SK-N-SH treated with all-trans-retinoic acid at 6 μM for 48 hours (cell line): Measurements from ENCODE around the gene PLCB2.

Source experiments
- ATAC-seq: fragments of 200-7000 bp; cut with Tn5 transposase; 3 replicates; pipeline ENCODE4 v1.9.1; 2020; ENCODE audit warnings: mild to moderate bottlenecking, moderate library complexity
- ESRRG ChIP-seq: fragments of 250-450 bp; sonication (Bioruptor Pico); IDR thresholded peaks from 2 replicates; pipeline ENCODE4 v1.6.1; 2021; ENCODE audit warnings: mild to moderate bottlenecking
- ISL1 ChIP-seq: fragments of 250-450 bp; sonication (Bioruptor Pico); IDR thresholded peaks from 2 replicates; pipeline ENCODE4 v2.1.2; 2022; ENCODE audit warnings: mild to moderate bottlenecking, moderate library complexity
- PPARA ChIP-seq: fragments of 250-450 bp; sonication (Bioruptor Pico); IDR thresholded peaks from 2 replicates; pipeline ENCODE4 v1.5.0; 2020; ENCODE audit warnings: mild to moderate bottlenecking, borderline replicate concordance
- SNAI2 ChIP-seq: fragments of 250-450 bp; sonication (Bioruptor Pico); IDR thresholded peaks from 2 replicates; pipeline ENCODE4 v1.5.0; 2020; ENCODE audit warnings: mild to moderate bottlenecking, moderate library complexity
- TCF4 ChIP-seq: fragments of 250-450 bp; sonication (Bioruptor Pico); IDR thresholded peaks from 2 replicates; pipeline ENCODE4 v1.8.0; 2021; ENCODE audit warnings: mild to moderate bottlenecking, moderate library complexity, borderline replicate concordance
- TOX ChIP-seq: fragments of 250-450 bp; sonication (Bioruptor Pico); IDR thresholded peaks from 2 replicates; pipeline ENCODE4 v1.8.0; 2021; ENCODE audit warnings: mild to moderate bottlenecking, moderate library complexity, borderline replicate concordance
- ZFP3 ChIP-seq: fragments of 250-450 bp; sonication (Bioruptor Pico); IDR thresholded peaks from 2 replicates; pipeline ENCODE4 v1.5.0; 2020; ENCODE audit warnings: mild to moderate bottlenecking, moderate library complexity
- ZFP30 ChIP-seq: fragments of 450-650 bp; formaldehyde crosslinking; IDR thresholded peaks from 2 replicates; pipeline ENCODE4 v1.5.0; 2022; ENCODE audit warnings: mild to moderate bottlenecking, moderate library complexity
- ZNF70 ChIP-seq: fragments of 450-650 bp; formaldehyde crosslinking; IDR thresholded peaks from 2 replicates; pipeline ENCODE4 v1.5.0; 2020; ENCODE audit warnings: mild to moderate bottlenecking, moderate library complexity
- ZNF8 ChIP-seq: fragments of 450-650 bp; formaldehyde crosslinking; IDR thresholded peaks from 2 replicates; pipeline ENCODE4 v1.5.0; 2020; ENCODE audit warnings: mild to moderate bottlenecking, moderate library complexity
- TF ChIP-seq, protein P1 (sequence below): fragments of 250-450 bp; sonication (Bioruptor Pico); IDR thresholded peaks from 2 replicates; pipeline ENCODE4 v1.5.1; 2021; ENCODE audit warnings: mild to moderate bottlenecking, moderate library complexity
- TF ChIP-seq, protein P2 (sequence below): fragments of 250-450 bp; sonication (Bioruptor Pico); IDR thresholded peaks from 2 replicates; pipeline ENCODE4 v1.8.0; 2021; ENCODE audit warnings: low read depth, mild to moderate bottlenecking, moderate library complexity, borderline replicate concordance
- TF ChIP-seq, protein P3 (sequence below): fragments of 250-450 bp; sonication (Bioruptor Pico); IDR thresholded peaks from 2 replicates; pipeline ENCODE4 v1.5.1; 2020; ENCODE audit warnings: low read depth, mild to moderate bottlenecking, moderate library complexity
- TF ChIP-seq, protein P4 (sequence below): fragments of 250-450 bp; sonication (Bioruptor Pico); IDR thresholded peaks from 2 replicates; pipeline ENCODE4 v1.8.0; 2020; ENCODE audit warnings: mild to moderate bottlenecking, moderate library complexity, borderline replicate concordance

Gene PLCB2

DNA sequence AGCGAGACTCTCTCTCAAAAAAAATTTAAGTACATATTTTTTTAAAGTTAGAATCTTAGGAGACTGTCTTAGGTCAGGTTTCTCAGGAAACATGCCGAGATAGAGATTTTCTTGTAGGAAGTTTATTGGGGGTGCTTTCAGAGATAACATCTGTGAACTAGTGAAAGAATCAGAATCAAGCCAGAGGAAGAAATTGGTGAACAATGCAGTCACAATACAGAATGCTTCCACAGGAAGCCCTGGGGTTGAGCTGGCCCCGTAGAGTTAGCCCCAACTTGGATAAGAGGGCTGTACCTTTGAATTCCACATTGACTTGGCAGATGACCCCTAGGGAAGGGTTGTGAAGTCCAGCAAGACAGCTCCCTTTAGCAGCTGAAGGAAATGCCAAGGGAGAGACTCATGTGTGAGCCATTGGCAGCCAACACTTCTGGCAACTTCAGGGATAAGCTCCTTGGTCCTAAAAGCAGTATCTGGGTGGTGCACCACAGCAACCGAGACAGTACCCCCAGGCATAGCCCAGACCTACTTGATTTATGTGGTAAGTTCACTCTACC lies 7.1 kb upstream of the PLCB2 start:
- ATAC-seq, result peak; percentile 58
- TF ChIP-seq PPARA (no peak), ZNF8 (CRISPR knock-in tag) (no peak), TOX (CRISPR knock-in tag) (no peak), TCF4 (CRISPR knock-in tag) (no peak), ISL1 (CRISPR knock-in tag) (no peak)
- TF ChIP-seq, protein P1, sequence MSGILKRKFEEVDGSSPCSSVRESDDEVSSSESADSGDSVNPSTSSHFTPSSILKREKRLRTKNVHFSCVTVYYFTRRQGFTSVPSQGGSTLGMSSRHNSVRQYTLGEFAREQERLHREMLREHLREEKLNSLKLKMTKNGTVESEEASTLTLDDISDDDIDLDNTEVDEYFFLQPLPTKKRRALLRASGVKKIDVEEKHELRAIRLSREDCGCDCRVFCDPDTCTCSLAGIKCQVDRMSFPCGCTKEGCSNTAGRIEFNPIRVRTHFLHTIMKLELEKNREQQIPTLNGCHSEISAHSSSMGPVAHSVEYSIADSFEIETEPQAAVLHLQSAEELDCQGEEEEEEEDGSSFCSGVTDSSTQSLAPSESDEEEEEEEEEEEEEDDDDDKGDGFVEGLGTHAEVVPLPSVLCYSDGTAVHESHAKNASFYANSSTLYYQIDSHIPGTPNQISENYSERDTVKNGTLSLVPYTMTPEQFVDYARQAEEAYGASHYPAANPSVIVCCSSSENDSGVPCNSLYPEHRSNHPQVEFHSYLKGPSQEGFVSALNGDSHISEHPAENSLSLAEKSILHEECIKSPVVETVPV, result no peak
- TF ChIP-seq, protein P2, sequence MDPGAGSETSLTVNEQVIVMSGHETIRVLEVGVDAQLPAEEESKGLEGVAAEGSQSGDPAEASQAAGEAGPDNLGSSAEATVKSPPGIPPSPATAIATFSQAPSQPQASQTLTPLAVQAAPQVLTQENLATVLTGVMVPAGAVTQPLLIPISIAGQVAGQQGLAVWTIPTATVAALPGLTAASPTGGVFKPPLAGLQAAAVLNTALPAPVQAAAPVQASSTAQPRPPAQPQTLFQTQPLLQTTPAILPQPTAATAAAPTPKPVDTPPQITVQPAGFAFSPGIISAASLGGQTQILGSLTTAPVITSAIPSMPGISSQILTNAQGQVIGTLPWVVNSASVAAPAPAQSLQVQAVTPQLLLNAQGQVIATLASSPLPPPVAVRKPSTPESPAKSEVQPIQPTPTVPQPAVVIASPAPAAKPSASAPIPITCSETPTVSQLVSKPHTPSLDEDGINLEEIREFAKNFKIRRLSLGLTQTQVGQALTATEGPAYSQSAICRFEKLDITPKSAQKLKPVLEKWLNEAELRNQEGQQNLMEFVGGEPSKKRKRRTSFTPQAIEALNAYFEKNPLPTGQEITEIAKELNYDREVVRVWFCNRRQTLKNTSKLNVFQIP (CRISPR knock-in tag), result no peak
- TF ChIP-seq, protein P3, sequence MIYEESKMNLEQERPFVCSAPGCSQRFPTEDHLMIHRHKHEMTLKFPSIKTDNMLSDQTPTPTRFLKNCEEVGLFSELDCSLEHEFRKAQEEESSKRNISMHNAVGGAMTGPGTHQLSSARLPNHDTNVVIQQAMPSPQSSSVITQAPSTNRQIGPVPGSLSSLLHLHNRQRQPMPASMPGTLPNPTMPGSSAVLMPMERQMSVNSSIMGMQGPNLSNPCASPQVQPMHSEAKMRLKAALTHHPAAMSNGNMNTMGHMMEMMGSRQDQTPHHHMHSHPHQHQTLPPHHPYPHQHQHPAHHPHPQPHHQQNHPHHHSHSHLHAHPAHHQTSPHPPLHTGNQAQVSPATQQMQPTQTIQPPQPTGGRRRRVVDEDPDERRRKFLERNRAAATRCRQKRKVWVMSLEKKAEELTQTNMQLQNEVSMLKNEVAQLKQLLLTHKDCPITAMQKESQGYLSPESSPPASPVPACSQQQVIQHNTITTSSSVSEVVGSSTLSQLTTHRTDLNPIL (CRISPR knock-in tag), result no peak
- TF ChIP-seq, protein P4, sequence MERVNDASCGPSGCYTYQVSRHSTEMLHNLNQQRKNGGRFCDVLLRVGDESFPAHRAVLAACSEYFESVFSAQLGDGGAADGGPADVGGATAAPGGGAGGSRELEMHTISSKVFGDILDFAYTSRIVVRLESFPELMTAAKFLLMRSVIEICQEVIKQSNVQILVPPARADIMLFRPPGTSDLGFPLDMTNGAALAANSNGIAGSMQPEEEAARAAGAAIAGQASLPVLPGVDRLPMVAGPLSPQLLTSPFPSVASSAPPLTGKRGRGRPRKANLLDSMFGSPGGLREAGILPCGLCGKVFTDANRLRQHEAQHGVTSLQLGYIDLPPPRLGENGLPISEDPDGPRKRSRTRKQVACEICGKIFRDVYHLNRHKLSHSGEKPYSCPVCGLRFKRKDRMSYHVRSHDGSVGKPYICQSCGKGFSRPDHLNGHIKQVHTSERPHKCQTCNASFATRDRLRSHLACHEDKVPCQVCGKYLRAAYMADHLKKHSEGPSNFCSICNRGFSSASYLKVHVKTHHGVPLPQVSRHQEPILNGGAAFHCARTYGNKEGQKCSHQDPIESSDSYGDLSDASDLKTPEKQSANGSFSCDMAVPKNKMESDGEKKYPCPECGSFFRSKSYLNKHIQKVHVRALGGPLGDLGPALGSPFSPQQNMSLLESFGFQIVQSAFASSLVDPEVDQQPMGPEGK (CRISPR knock-in tag), result no peak

DNA sequence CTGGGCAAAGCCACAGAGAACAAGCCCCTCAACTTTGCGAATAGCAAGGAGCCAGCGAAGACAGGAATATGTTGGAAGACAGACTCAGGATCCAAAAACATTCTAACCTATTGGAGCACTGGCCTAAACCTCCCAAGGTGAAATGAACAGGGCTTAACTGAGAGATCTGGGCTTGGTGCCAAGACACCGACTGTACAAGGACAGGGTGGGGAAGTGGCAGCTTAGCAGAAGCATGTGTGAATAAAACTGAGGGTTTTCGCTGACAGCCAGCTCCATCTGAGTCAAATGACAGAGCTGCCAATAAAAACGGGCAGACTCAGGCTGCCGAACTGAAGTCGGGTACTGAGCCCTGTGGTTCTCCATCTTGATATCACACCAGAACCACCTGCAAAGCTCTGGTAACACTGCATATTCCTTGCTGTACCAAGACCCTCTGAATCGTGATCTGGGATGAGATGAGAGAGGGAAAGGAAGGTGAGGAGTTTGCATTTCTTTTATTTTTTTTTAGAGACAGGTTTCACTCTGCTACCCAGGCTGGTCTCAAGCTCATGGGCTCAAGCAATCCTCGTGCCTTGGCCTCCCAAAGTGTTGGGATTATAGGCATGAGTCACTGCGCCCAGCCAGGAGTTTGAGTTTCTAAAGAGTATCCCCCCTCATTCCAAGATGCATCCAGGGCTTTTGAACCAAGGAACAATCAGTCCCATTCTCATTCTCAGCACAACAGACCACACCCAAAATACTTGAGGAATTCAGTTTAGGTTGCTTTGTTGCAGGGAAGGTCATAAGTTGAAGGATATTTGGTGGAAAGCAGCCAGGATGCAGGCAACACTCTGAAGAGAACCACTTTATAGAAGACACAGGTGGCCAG lies 6.0 kb upstream of the PLCB2 start:
- no peak for TF ChIP-seq ESRRG
- peak; percentile 39; the same call in 1 of the 2 replicates for TF ChIP-seq ZFP3 (CRISPR knock-in tag)
- no peak; the same call in 2 of the 3 replicates for ATAC-seq

DNA sequence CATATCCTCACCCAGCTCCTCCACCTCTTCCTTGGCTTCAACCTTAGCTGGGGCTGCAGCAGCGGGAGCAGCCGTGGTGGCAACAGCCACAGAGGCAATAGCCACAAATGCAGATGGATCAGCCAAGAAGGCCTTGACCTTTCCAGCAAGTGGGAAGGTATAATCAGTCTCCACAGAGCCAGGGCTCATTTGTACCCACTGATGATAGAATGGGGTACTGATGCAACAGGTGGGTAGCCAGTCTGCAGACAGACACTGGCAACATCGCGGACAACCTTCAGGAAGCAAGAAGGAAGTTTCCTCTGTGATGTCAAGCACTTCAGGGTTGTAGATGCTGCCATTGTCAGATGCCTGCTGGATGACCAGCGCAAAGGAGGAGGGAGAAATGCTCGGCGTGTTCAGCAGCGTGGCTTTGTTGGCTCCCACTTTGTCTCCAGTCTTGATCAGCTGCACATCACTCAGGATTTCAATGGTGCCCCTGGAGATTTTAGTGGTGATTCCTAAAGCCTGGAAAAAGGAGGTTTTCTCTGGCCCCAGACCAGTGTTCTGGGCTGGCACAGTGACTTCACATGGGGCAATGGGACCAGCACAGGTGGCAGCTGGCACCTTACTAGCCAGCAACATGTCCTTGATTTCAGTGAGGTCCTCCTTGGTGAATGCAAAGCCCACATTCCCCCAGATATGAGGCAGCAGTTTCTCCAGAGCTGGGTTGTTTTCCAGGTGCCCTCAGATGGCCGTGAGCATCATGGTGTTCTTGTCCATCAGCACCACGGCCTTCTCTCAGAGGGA lies 4.8 kb upstream of the PLCB2 start:
- no peak for ATAC-seq
- no peak for TF ChIP-seq ZNF8 (CRISPR knock-in tag)
- no peak for TF ChIP-seq ZNF70 (CRISPR knock-in tag)
- TF ChIP-seq SNAI2 (CRISPR knock-in tag), result no peak

DNA sequence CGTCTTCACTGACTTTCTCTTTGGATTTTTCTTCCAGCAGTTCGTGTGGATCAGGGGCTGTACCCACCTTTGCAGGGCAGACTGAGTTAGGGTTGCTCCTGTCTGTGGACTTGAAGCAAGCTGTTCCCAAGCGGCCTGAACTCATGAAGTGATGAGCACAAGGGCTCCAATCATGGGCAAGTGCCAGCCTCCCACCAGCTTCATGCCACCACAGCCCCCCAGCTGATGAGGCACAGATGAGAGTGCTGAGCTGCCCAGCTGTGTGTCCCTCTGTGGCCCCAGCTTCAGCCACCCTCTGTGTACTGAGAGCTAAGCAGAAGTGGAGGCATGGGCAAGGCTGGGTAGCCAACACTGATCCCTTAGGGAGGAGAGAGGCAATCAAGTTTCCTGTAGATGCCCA lies 3.3 kb upstream of the PLCB2 start:
- ATAC-seq, result no peak
- no peak for TF ChIP-seq PPARA
- TF ChIP-seq ESRRG, result no peak
- TF ChIP-seq ZNF8 (CRISPR knock-in tag), result no peak
- TF ChIP-seq SNAI2 (CRISPR knock-in tag), result no peak
- TF ChIP-seq, protein P1, result no peak
- no peak for TF ChIP-seq ZFP30 (CRISPR knock-in tag)
- TF ChIP-seq TCF4 (CRISPR knock-in tag), result no peak
- TF ChIP-seq, protein P2 (CRISPR knock-in tag), result no peak
